ENCODE measurements around the gene ULK3. TPM values are rescaled to one million over a fixed set of nuclear protein-coding genes. Genes with fewer than 3 reads are reported as not detected.

Gene ULK3
- total RNA-seq, 1 donor from 2014 or later, result 52.1 TPM

DNA sequence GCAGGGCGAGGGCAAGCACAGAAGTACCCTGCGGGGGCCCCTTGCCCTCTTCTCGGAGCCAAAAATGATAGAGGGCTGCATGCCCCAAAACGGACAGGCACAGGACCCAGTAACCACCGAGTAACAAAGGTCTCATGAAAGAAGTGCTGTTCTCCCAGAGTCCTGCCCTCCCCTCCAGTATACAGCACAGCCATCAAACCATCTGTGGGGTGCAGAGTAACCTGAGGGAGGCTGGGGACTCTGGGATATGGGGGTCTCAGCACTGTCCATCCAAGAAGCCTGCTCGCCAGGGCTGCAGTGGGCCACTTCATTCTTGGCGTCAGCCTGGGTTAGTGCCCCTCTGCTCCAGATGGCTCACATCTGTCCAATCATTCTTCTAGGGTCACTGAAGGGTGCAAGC lies 6.1 kb downstream of the ULK3 start:
- TF ChIP-seq, protein P1, sequence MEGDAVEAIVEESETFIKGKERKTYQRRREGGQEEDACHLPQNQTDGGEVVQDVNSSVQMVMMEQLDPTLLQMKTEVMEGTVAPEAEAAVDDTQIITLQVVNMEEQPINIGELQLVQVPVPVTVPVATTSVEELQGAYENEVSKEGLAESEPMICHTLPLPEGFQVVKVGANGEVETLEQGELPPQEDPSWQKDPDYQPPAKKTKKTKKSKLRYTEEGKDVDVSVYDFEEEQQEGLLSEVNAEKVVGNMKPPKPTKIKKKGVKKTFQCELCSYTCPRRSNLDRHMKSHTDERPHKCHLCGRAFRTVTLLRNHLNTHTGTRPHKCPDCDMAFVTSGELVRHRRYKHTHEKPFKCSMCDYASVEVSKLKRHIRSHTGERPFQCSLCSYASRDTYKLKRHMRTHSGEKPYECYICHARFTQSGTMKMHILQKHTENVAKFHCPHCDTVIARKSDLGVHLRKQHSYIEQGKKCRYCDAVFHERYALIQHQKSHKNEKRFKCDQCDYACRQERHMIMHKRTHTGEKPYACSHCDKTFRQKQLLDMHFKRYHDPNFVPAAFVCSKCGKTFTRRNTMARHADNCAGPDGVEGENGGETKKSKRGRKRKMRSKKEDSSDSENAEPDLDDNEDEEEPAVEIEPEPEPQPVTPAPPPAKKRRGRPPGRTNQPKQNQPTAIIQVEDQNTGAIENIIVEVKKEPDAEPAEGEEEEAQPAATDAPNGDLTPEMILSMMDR (IDR thresholded peaks at IDR 0.05), result no peak
- Mint-ChIP-seq H3K4me3 (no peak overlapping the region), H3K4me1 (peaks cover 21% of the 10 kb centered on the region), H3K27me3 (no peaks in the 10 kb centered on the region), H3K9me3 (no peaks in the 10 kb centered on the region), H3K36me3 (ENCODE audit: low read depth) (peaks cover 28% of the 10 kb centered on the region), H3K27ac (no peak overlapping the region)
- POLR2A ChIA-PET, result interaction anchor here (1.2 kb wide), 1 partner anchor 56 kb away, joined by 3 read pairs; no protein-coding TSS in a partner anchor
- ATAC-seq (ENCODE audit: low read depth), result no peak
- DNase-seq, result no peak
- intact Hi-C loops (cut with micrococcal nuclease), result no loop called here
- CTCF ChIA-PET, result interaction anchor here (0.7 to 2.4 kb wide), 5 partner anchors 18 to 202 kb away, joined by 3 to 13 read pairs (median 3); no protein-coding TSS in a partner anchor

DNA sequence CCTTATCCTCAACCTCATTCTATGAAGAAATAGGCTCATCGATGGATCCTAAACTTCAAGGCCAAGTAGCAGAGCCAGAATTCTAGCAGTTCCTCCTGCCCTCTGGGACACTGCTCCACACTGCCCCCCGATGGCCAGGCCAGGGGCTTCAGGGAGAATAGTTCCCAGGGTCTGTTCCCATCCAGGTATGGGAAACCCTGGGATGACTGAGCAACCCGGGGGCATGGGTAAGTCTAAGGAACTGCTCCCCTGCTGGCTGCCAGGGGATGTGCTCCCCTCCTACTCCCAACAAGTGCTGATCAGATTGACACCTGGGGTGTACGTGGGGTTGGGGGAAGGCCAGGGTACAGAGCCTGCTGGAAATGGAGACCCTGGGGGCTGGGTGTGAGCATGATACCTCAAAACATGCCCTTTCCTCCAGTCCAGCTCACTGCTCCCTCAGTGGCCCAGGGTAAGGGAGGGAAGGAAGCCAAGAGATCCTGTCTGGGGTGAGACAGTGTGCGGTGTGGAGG lies 7.6 kb downstream of the ULK3 start:
- Mint-ChIP-seq H3K9me3 (no peaks in the 10 kb centered on the region), H3K36me3 (ENCODE audit: low read depth) (peaks cover 23% of the 10 kb centered on the region), H3K4me1 (peaks cover 11% of the 10 kb centered on the region), H3K27me3 (no peaks in the 10 kb centered on the region), H3K27ac (no peak overlapping the region), H3K4me3 (no peak overlapping the region)
- peak; percentile 71 for ATAC-seq (ENCODE audit: low read depth)
- peak; percentile 47 for DNase-seq
- TF ChIP-seq, protein P1 (IDR thresholded peaks at IDR 0.05), result no peak
- POLR2A ChIA-PET, result interaction anchor here (0.7 kb wide), 1 partner anchor 58 kb away, joined by 7 read pairs; no protein-coding TSS in a partner anchor
- intact Hi-C loops (cut with micrococcal nuclease), result loop anchor here (2.0 kb wide), 4 partner anchors 35 to 201 kb away; no protein-coding TSS in a partner anchor
- CTCF ChIA-PET, result interaction anchor here (0.8 to 2.4 kb wide), 5 partner anchors 16 to 67 kb away, joined by 3 to 13 read pairs (median 4); no protein-coding TSS in a partner anchor

DNA sequence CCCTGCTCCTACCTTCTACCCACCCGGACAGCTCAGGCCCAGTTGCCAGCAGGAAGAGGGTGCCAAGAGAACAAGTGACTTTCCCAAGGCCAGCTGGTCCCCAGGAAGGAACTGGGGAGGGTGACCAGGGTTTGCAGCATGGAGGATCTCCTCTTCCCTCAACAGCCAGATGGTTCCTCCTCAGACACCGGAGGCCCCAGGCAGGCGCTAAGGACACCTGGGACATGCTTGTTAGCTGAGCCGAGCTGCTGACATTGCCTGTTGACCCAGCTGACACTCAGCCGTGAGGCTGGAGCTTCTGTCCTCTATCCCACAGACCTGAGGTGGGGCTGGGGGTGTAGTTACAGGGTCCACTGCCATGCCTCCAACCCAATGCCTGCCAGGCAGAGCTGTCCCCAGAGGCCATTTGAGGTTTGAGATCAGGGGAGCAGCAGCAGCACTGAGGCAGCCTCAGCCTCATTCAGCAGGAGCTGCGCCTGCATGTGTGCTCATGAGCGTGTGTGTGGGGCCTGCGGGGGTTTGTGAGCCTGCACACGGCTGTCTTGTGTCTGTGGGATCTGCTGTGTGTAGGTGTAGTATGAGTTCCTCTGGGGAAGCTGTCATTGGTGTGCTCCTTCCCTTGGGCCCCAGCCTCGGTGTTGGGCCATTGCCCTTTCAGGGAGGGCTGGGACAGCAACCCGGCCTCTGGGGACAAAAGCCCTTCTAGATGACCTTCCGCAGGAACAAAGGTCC lies 9.4 kb downstream of the ULK3 start:
- DNase-seq (no peak), ATAC-seq (ENCODE audit: low read depth) (no peak)
- TF ChIP-seq, protein P1 (IDR thresholded peaks at IDR 0.05), result no peak
- H3K27ac Mint-ChIP-seq, result no peak overlapping the region
- intact Hi-C loops (cut with micrococcal nuclease), result loop anchor here (2.0 kb wide), 4 partner anchors 33 to 199 kb away; no protein-coding TSS in a partner anchor
- H3K27me3 Mint-ChIP-seq, result peaks cover under 1% of the 10 kb centered on the region
- peaks cover 11% of the 10 kb centered on the region for H3K4me1 Mint-ChIP-seq
- peaks cover 14% of the 10 kb centered on the region for H3K36me3 Mint-ChIP-seq (ENCODE audit: low read depth)
- ChIA-PET CTCF (interaction anchor here (1.1 kb wide), 1 partner anchor 62 kb away, joined by 4 read pairs; no protein-coding TSS in a partner anchor), POLR2A (interaction anchor here (0.6 kb wide), 1 partner anchor 60 kb away, joined by 4 read pairs; no protein-coding TSS in a partner anchor)
- no peak overlapping the region for H3K4me3 Mint-ChIP-seq
- H3K9me3 Mint-ChIP-seq, result no peaks in the 10 kb centered on the region

DNA sequence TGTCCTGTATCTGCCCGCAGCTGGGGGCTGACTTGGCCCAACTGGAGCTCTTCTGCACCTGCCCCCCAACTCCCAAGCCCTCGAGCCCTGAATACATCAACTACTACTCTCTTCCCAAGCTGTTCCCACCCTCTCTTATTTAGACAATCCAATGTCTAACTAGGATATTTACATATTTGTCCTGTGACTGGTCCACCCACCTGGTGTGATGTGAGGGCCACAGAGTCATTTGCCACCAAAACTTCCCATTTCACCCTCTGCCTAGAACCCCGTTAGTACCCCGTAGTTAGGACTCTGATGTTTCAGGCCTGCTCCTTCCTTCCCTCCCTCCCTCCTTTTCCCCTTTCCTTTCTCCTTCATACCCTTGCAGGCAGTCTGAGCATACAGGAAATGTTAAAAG lies 10.1 kb downstream of the ULK3 start:
- H3K27ac Mint-ChIP-seq, result no peak overlapping the region

More for the DNA sequence above, 10.1 kb downstream of the ULK3 start:
- ATAC-seq (ENCODE audit: low read depth) (no peak), DNase-seq (no peak)
- ChIA-PET CTCF (interaction anchor here (1.1 kb wide), 1 partner anchor 62 kb away, joined by 4 read pairs; no protein-coding TSS in a partner anchor), POLR2A (interaction anchor here (0.6 kb wide), 1 partner anchor 59 kb away, joined by 4 read pairs; no protein-coding TSS in a partner anchor)
- intact Hi-C loops (cut with micrococcal nuclease), result no loop called here
- H3K4me3 Mint-ChIP-seq, result no peak overlapping the region
- peaks cover 14% of the 10 kb centered on the region for H3K36me3 Mint-ChIP-seq (ENCODE audit: low read depth)
- peaks cover 11% of the 10 kb centered on the region for H3K4me1 Mint-ChIP-seq
- TF ChIP-seq, protein P1 (IDR thresholded peaks at IDR 0.05), result no peak
- peaks cover 8% of the 10 kb centered on the region for H3K27me3 Mint-ChIP-seq
- no peaks in the 10 kb centered on the region for H3K9me3 Mint-ChIP-seq

Data from activated B cell treated with CpG ODN at 0.5 μM for 24 hours (primary cell).